GM13977 (cell line): Measurements from ENCODE around the gene KRT84.

Source experiments
- DNase-seq: peaks from one replicate; pipeline ENCODE4 v3.0.0; 2012; ENCODE audit warnings: low spot score
- CTCF ChIP-seq: IDR thresholded peaks from 2 replicates; pipeline ENCODE4 v1.5.1; 2012; ENCODE audit warnings: mild to moderate bottlenecking, control low read depth; ENCODE audit not compliant: insufficient read depth; ENCODE audit errors: extremely low read depth, missing control alignments
- in situ Hi-C: fragments of 300-500 bp; cut with MboI; formaldehyde crosslinking; loops from one replicate; pipeline ENCODE4 v1.12.0; 2022; ENCODE audit warnings: low sequenced_read_pairs, low pct_unique_long_range_greater_than_20kb, mixed read lengths, inconsistent platforms; ENCODE audit not compliant: unreplicated experiment

KRT84 gene

GRCh38 chr12:52389313-52390207 is 4.1 kb upstream of the KRT84 start:
- in situ Hi-C loops: loop anchor here (25.0 kb wide), 1 partner anchor 598 kb away; no protein-coding TSS in a partner anchor
- no peak for TF ChIP-seq CTCF
- DNase-seq: no peak

- no peak for DNase-seq
- in situ Hi-C loops: loop anchor here (25.0 kb wide), 1 partner anchor 599 kb away; no protein-coding TSS in a partner anchor
- TF ChIP-seq CTCF: no peak
These were observed 2.4 kb upstream of the KRT84 start for GRCh38 chr12:52387859-52388258.

GRCh38 chr12:52383331-52383730 is 2.1 kb downstream of the KRT84 start:
- TF ChIP-seq CTCF: no peak
- DNase-seq: no peak
- in situ Hi-C loops: loop anchor here (25.0 kb wide), 1 partner anchor 604 kb away; no protein-coding TSS in a partner anchor

GRCh38 chr12:52382854-52383253 is 2.6 kb downstream of the KRT84 start:
- no peak for TF ChIP-seq CTCF
- DNase-seq: no peak
- in situ Hi-C loops: loop anchor here (25.0 kb wide), 1 partner anchor 604 kb away; no protein-coding TSS in a partner anchor

GRCh38 chr12:52381206-52381605 is 4.2 kb downstream of the KRT84 start:
- in situ Hi-C loops: loop anchor here (25.0 kb wide), 1 partner anchor 606 kb away; no protein-coding TSS in a partner anchor
- DNase-seq: no peak
- TF ChIP-seq CTCF: no peak

- no peak for DNase-seq
- peak; percentile 40 for TF ChIP-seq CTCF
- in situ Hi-C loops: loop anchor here (25.0 kb wide), 1 partner anchor 607 kb away; no protein-coding TSS in a partner anchor
These were observed 5.2 kb downstream of the KRT84 start for GRCh38 chr12:52380271-52380694.
